ENCODE results near the gene FAM47E.

FAM47E gene

GRCh38 chr4:76251441-76252270 is at the start of gene FAM47E:
Gene FAM47E, plus strand, starts transcription at chr4:76251721. Its CDS starts 26 bp downstream, at chr4:76251747.
- peak; percentile 21 for DNase-seq

GRCh38 chr4:76203541-76203940 is 48.0 kb upstream of the FAM47E start:
- DNase-seq = no peak

GRCh38 chr4:76204936-76205335 is 46.6 kb upstream of the FAM47E start:
- no peak for DNase-seq

- no peak for DNase-seq
Measured at GRCh38 chr4:76205476-76205875, 46.0 kb upstream of the FAM47E start.

GRCh38 chr4:76206222-76206942 is 45.1 kb upstream of the FAM47E start:
- no peak for DNase-seq

GRCh38 chr4:76207549-76207948 is 44.0 kb upstream of the FAM47E start:
- no peak for DNase-seq

- DNase-seq = no peak
Measured at GRCh38 chr4:76208005-76208765, 43.3 kb upstream of the FAM47E start.

- DNase-seq = no peak
Measured at GRCh38 chr4:76209881-76210280, 41.6 kb upstream of the FAM47E start.

- no peak for DNase-seq
Measured at GRCh38 chr4:76210452-76210851, 41.1 kb upstream of the FAM47E start.

- no peak for DNase-seq
Measured at GRCh38 chr4:76211769-76212708, 39.5 kb upstream of the FAM47E start.

GRCh38 chr4:76212851-76213414 is 38.6 kb upstream of the FAM47E start:
- DNase-seq = peak; percentile 61

- peak; percentile 80 for DNase-seq
Measured at GRCh38 chr4:76213415-76214176, 37.9 kb upstream of the FAM47E start, which contains the start of gene SCARB2. Gene SCARB2, minus strand, starts transcription at chr4:76213824. Its CDS starts 281 bp downstream, at chr4:76213543.

GRCh38 chr4:76214177-76214675 is 37.3 kb upstream of the FAM47E start:
- no peak for DNase-seq

- DNase-seq = no peak
Measured at GRCh38 chr4:76215077-76215476, 36.4 kb upstream of the FAM47E start.

GRCh38 chr4:76216524-76216923 is 35.0 kb upstream of the FAM47E start:
- DNase-seq = no peak

- no peak for DNase-seq
Measured at GRCh38 chr4:76216975-76217814, 34.3 kb upstream of the FAM47E start.

- no peak for DNase-seq
Measured at GRCh38 chr4:76219299-76220055, 32.0 kb upstream of the FAM47E start.

- no peak for DNase-seq
Measured at GRCh38 chr4:76224171-76224570, 27.4 kb upstream of the FAM47E start.

GRCh38 chr4:76226418-76226817 is 25.1 kb upstream of the FAM47E start:
- DNase-seq = no peak
